Karpas-422 (cell line): ENCODE results near the gene MYLK2. TPM values are rescaled to one million over a fixed set of nuclear protein-coding genes. Genes with fewer than 3 reads are reported as not detected.

Experiments used
- DNase-seq: peaks from one replicate; pipeline ENCODE4 v3.0.0-alpha.2; 2015
- H2AFZ ChIP-seq: fragments of 200-600 bp; sonication (generic); 2 replicates; pipeline ENCODE4 v1.6.1; 2014; ENCODE audit warnings: antibody characterized with exemption, low read length, mixed read lengths
- H3K27ac ChIP-seq: fragments of 200-600 bp; sonication (generic); 2 replicates; pipeline ENCODE4 v1.5.1; 2014; ENCODE audit warnings: mild to moderate bottlenecking, low read length, moderate library complexity
- H3K27me3 ChIP-seq: fragments of 200-600 bp; sonication (generic); 2 replicates; pipeline ENCODE4 v1.6.1; 2014; ENCODE audit warnings: low read length, mixed read lengths
- H3K36me3 ChIP-seq: fragments of 200-600 bp; sonication (generic); 2 replicates; pipeline ENCODE4 v1.6.1; 2014; ENCODE audit warnings: low read length, mixed read lengths; ENCODE audit not compliant: insufficient read depth
- H3K4me1 ChIP-seq: fragments of 200-600 bp; sonication (generic); 2 replicates; pipeline ENCODE4 v1.6.1; 2014; ENCODE audit warnings: mild to moderate bottlenecking, low read length, mixed read lengths
- H3K4me2 ChIP-seq: fragments of 200-600 bp; sonication (generic); 2 replicates; pipeline ENCODE4 v1.6.1; 2014; ENCODE audit warnings: low read length, low read depth, mild to moderate bottlenecking; ENCODE audit not compliant: poor library complexity, severe bottlenecking
- H3K4me3 ChIP-seq: fragments of 200-600 bp; sonication (generic); 2 replicates; pipeline ENCODE4 v1.5.1; 2014; ENCODE audit warnings: mild to moderate bottlenecking, antibody characterized with exemption, low read length, mixed read lengths
- H3K79me2 ChIP-seq: fragments of 200-600 bp; sonication (generic); 2 replicates; pipeline ENCODE4 v1.6.1; 2014; ENCODE audit warnings: mild to moderate bottlenecking, low read length, mixed read lengths
- H3K9ac ChIP-seq: fragments of 200-600 bp; sonication (generic); 2 replicates; pipeline ENCODE4 v1.6.0; 2014; ENCODE audit warnings: low read length
- H3K9me2 ChIP-seq: fragments of 200-600 bp; sonication (generic), shearing (Covaris generic); replicated peaks from 2 replicates; pipeline ENCODE4 v1.6.0; 2014; ENCODE audit warnings: mild to moderate bottlenecking, low read length, moderate library complexity; ENCODE audit not compliant: insufficient read depth
- H3K9me3 ChIP-seq: fragments of 300-700, 200-600 bp; sonication (generic); 2 replicates; pipeline ENCODE4 v1.6.1; 2014; ENCODE audit warnings: low read length, mixed read lengths
- H4K20me1 ChIP-seq: fragments of 200-600 bp; sonication (generic); 2 replicates; pipeline ENCODE4 v1.6.1; 2014; ENCODE audit warnings: mild to moderate bottlenecking, antibody characterized with exemption, low read length, low read depth; ENCODE audit not compliant: insufficient read depth
- total RNA-seq: library from RNA; depleted of rRNA; stranded (reverse); fragments of >200 nt; shearing (Covaris generic); gene quantifications from 2 replicates; pipeline ENCODE4 v1.2.3, GENCODE V29; 2014; ENCODE audit warnings: low replicate concordance

Gene MYLK2
- total RNA-seq, 1 experiment from 2014 or later = 0.22 TPM

- no peak overlapping the region for H3K4me2 ChIP-seq
- H3K4me1 ChIP-seq = no peaks in the 10 kb centered on the region
- H3K79me2 ChIP-seq = no peaks in the 10 kb centered on the region
- H3K27ac ChIP-seq = no peak overlapping the region
- no peak overlapping the region for H2AFZ ChIP-seq
- no peak for DNase-seq
- no peaks in the 10 kb centered on the region for H3K9me3 ChIP-seq
- no peaks in the 10 kb centered on the region for H3K36me3 ChIP-seq
- H3K9me2 ChIP-seq = no peaks in the 10 kb centered on the region
- H3K4me3 ChIP-seq = no peak overlapping the region
- no peaks in the 10 kb centered on the region for H4K20me1 ChIP-seq
- H3K9ac ChIP-seq = no peak overlapping the region
- no peaks in the 10 kb centered on the region for H3K27me3 ChIP-seq
Observed at GRCh38 chr20:31835977-31836852, 17.1 kb downstream of the MYLK2 start.

- Histone ChIP-seq H3K4me2 (no peak overlapping the region), H3K9me2 (no peaks in the 10 kb centered on the region), H3K9ac (no peak overlapping the region)
Observed at GRCh38 chr20:31836853-31837608, 17.9 kb downstream of the MYLK2 start.

GRCh38 chr20:31837896-31838397, 18.8 kb downstream of the MYLK2 start:
- H3K4me3 ChIP-seq = no peak overlapping the region
- H3K4me2 ChIP-seq = no peak overlapping the region
- no peaks in the 10 kb centered on the region for H3K27me3 ChIP-seq
- no peak for DNase-seq
- H3K4me1 ChIP-seq = no peaks in the 10 kb centered on the region
- H2AFZ ChIP-seq = no peak overlapping the region
- H3K79me2 ChIP-seq = no peaks in the 10 kb centered on the region
- H3K9ac ChIP-seq = no peak overlapping the region
- H3K27ac ChIP-seq = no peak overlapping the region
- no peaks in the 10 kb centered on the region for H3K36me3 ChIP-seq
- no peaks in the 10 kb centered on the region for H3K9me2 ChIP-seq
- no peaks in the 10 kb centered on the region for H4K20me1 ChIP-seq
- H3K9me3 ChIP-seq = no peaks in the 10 kb centered on the region

More at GRCh38 chr20:31836853-31837608, 17.9 kb downstream of the MYLK2 start:
- Histone ChIP-seq H3K27ac (no peak overlapping the region), H3K4me1 (no peaks in the 10 kb centered on the region), H3K9me3 (no peaks in the 10 kb centered on the region), H3K27me3 (no peaks in the 10 kb centered on the region), H3K79me2 (no peaks in the 10 kb centered on the region), H2AFZ (no peak overlapping the region), H4K20me1 (no peaks in the 10 kb centered on the region), H3K36me3 (no peaks in the 10 kb centered on the region), H3K4me3 (no peak overlapping the region)
- DNase-seq = no peak

GRCh38 chr20:31838646-31839292, 19.6 kb downstream of the MYLK2 start:
- H3K27me3 ChIP-seq = no peaks in the 10 kb centered on the region
- no peak overlapping the region for H2AFZ ChIP-seq
- DNase-seq = no peak
- no peak overlapping the region for H3K27ac ChIP-seq
- no peaks in the 10 kb centered on the region for H4K20me1 ChIP-seq
- H3K9ac ChIP-seq = no peak overlapping the region
- no peaks in the 10 kb centered on the region for H3K79me2 ChIP-seq
- no peaks in the 10 kb centered on the region for H3K4me1 ChIP-seq
- H3K36me3 ChIP-seq = no peaks in the 10 kb centered on the region
- no peak overlapping the region for H3K4me3 ChIP-seq
- no peaks in the 10 kb centered on the region for H3K9me3 ChIP-seq
- H3K9me2 ChIP-seq = no peaks in the 10 kb centered on the region
- H3K4me2 ChIP-seq = no peak overlapping the region

GRCh38 chr20:31839782-31840487, 20.8 kb downstream of the MYLK2 start:
- H4K20me1 ChIP-seq = no peaks in the 10 kb centered on the region
- no peaks in the 10 kb centered on the region for H3K9me3 ChIP-seq
- DNase-seq = no peak

GRCh38 chr20:31840906-31841816, 22.0 kb downstream of the MYLK2 start:
- no peaks in the 10 kb centered on the region for H3K4me1 ChIP-seq
- no peaks in the 10 kb centered on the region for H3K36me3 ChIP-seq
- no peaks in the 10 kb centered on the region for H3K79me2 ChIP-seq
- H3K9me2 ChIP-seq = no peaks in the 10 kb centered on the region
- no peak overlapping the region for H3K27ac ChIP-seq
- H3K4me2 ChIP-seq = no peak overlapping the region
- no peaks in the 10 kb centered on the region for H3K9me3 ChIP-seq
- no peaks in the 10 kb centered on the region for H4K20me1 ChIP-seq
- H2AFZ ChIP-seq = no peak overlapping the region
- no peak overlapping the region for H3K9ac ChIP-seq
- H3K4me3 ChIP-seq = no peak overlapping the region
- no peak for DNase-seq
- no peaks in the 10 kb centered on the region for H3K27me3 ChIP-seq

More at GRCh38 chr20:31839782-31840487, 20.8 kb downstream of the MYLK2 start:
- no peak overlapping the region for H3K4me3 ChIP-seq
- no peak overlapping the region for H3K27ac ChIP-seq
- no peaks in the 10 kb centered on the region for H3K36me3 ChIP-seq
- no peaks in the 10 kb centered on the region for H3K27me3 ChIP-seq
- no peak overlapping the region for H3K9ac ChIP-seq
- no peak overlapping the region for H3K4me2 ChIP-seq
- no peaks in the 10 kb centered on the region for H3K9me2 ChIP-seq
- no peaks in the 10 kb centered on the region for H3K4me1 ChIP-seq
- no peak overlapping the region for H2AFZ ChIP-seq
- H3K79me2 ChIP-seq = no peaks in the 10 kb centered on the region

GRCh38 chr20:31841928-31842327, 22.8 kb downstream of the MYLK2 start:
- no peak overlapping the region for H3K4me2 ChIP-seq
- H4K20me1 ChIP-seq = no peaks in the 10 kb centered on the region
- H3K9me2 ChIP-seq = no peaks in the 10 kb centered on the region
- H3K27ac ChIP-seq = no peak overlapping the region
- no peak overlapping the region for H3K4me3 ChIP-seq
- no peaks in the 10 kb centered on the region for H3K27me3 ChIP-seq
- DNase-seq = no peak
- no peaks in the 10 kb centered on the region for H3K4me1 ChIP-seq
- H3K9me3 ChIP-seq = no peaks in the 10 kb centered on the region
- H3K79me2 ChIP-seq = no peaks in the 10 kb centered on the region
- no peak overlapping the region for H2AFZ ChIP-seq
- no peak overlapping the region for H3K9ac ChIP-seq
- no peaks in the 10 kb centered on the region for H3K36me3 ChIP-seq
